ENCODE results near the gene PTCHD1. TPM values are rescaled to one million over a fixed set of nuclear protein-coding genes. Genes with fewer than 3 reads are reported as not detected.

PTCHD1 gene
- total and polyA plus RNA-seq, 9 of the 15 experiments (the other 6 are each of a cell fraction or from before 2014, with no cell fraction given): not detected

DNA sequence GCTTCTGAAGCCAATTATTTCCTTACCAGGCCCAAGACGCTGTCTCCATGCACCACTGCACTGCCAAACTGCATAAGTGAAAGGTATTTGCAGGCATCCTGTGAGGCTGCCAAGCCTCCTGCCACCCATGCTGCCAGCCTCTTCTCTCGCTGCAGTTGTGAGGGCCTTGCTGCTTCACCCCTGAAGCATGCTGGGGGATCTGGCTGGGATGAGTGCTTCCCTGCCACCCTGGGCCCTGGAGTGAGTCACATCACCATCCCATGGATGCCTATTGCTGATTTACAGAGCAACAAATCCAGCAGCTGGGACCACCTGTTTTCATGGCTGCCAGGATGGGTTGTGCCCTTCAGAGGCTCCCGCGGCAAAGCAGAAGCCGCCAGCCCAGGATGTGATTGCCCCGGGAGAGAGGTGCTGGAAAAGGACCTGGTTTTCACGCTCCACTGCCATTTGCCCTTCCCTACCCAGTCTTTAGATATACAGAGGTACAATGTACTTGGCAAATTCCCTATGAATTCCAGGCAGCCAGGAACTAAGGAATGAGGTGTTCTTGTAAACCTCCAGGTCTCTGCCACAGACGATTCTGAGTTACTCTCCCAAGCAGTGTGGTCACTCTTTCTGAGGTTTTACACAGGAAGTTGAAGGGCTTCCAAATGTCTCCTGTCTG, 41.5 kb upstream of the PTCHD1 start:
- no TSS peak for BruUV-seq (replicated peaks)
- DNase-seq (ENCODE audit: extremely low read depth in 1 of 4, low spot score in 3 of 4) (no peak), FAIRE-seq (no peak), ATAC-seq (no peak)
- in situ Hi-C loops (cut with MboI) (no loop called here), intact Hi-C loops (cut with micrococcal nuclease) (no loop called here)
- no peaks in the 10 kb centered on the region for H3K36me3 ChIP-seq (ENCODE audit: control insufficient read depth, insufficient read depth, low read length)
- ChIA-PET POLR2A (no interaction called here), CTCF (ENCODE audit: low intra/inter-chr PET ratio) (no interaction called here)
- H3K4me2 ChIP-seq (ENCODE audit: insufficient read depth, low read length): no peak overlapping the region
- H3K9me3 ChIP-seq (replicated peaks; ENCODE audit: control insufficient read depth, insufficient read depth, low read depth, low read length): no peaks in the 10 kb centered on the region
- H3K9ac ChIP-seq (ENCODE audit: insufficient read depth in 1 of 2, low read depth in 2 of 2, low read length in 2 of 2): no peak overlapping the region
- no peak overlapping the region for H3K4me3 ChIP-seq
- no peak overlapping the region for H2AFZ ChIP-seq (ENCODE audit: low read depth, low read length)
- H4K20me1 ChIP-seq (replicated peaks; ENCODE audit: control insufficient read depth, insufficient read depth, low read length): no peaks in the 10 kb centered on the region
- no peaks in the 10 kb centered on the region for H3K9me1 ChIP-seq (ENCODE audit: control insufficient read depth, insufficient read depth, low read length)
- no peaks in the 10 kb centered on the region for H3K27me3 ChIP-seq (ENCODE audit: control insufficient read depth in 2 of 2, insufficient read depth in 2 of 2, low read length in 2 of 2)
- H3K27ac ChIP-seq (ENCODE audit: extremely low read depth, low read depth, low read length): no peak overlapping the region
- H3K4me1 ChIP-seq (replicated peaks in 1 of 2; ENCODE audit: control insufficient read depth in 2 of 2, insufficient read depth in 2 of 2, low read length in 2 of 2): no peaks in the 10 kb centered on the region
- WGBS (ENCODE audit: insufficient coverage, low coverage, missing lambda C conversion rate): 0% methylated on average over 8 of the region's 8 CpGs
- H3K79me2 ChIP-seq (ENCODE audit: control insufficient read depth, insufficient read depth, low read length): no peaks in the 10 kb centered on the region
- TF ChIP-seq, protein P1, sequence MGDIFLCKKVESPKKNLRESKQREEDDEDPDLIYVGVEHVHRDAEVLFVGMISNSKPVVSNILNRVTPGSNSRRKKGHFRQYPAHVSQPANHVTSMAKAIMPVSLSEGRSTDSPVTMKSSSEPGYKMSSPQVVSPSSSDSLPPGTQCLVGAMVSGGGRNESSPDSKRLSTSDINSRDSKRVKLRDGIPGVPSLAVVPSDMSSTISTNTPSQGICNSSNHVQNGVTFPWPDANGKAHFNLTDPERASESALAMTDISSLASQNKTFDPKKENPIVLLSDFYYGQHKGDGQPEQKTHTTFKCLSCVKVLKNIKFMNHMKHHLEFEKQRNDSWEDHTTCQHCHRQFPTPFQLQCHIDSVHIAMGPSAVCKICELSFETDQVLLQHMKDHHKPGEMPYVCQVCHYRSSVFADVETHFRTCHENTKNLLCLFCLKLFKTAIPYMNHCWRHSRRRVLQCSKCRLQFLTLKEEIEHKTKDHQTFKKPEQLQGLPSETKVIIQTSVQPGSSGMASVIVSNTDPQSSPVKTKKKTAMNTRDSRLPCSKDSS (IDR thresholded peaks at IDR 0.05; ENCODE audit: low read depth, partially characterized antibody): no peak
- no peak for TF ChIP-seq BRCA1 (IDR thresholded peaks at IDR 0.05)
- no peak for TF ChIP-seq BRCA1 (CRISPR knock-in tag; IDR thresholded peaks at IDR 0.05)
- TF ChIP-seq KLF10 (CRISPR knock-in tag; IDR thresholded peaks at IDR 0.05): no peak
- TF ChIP-seq WHSC1 (IDR thresholded peaks at IDR 0.05; ENCODE audit: low read length): no peak
- no peak for TF ChIP-seq ZBTB8A (IDR thresholded peaks at IDR 0.05; ENCODE audit: partially characterized antibody)
- TF ChIP-seq RB1 (IDR thresholded peaks at IDR 0.05; ENCODE audit: low read depth): no peak
- TF ChIP-seq PYGO2 (tag; IDR thresholded peaks at IDR 0.05): no peak
- TF ChIP-seq ZNF263 (CRISPR knock-in tag; IDR thresholded peaks at IDR 0.05; ENCODE audit: borderline replicate concordance): no peak
- TF ChIP-seq, protein P2, sequence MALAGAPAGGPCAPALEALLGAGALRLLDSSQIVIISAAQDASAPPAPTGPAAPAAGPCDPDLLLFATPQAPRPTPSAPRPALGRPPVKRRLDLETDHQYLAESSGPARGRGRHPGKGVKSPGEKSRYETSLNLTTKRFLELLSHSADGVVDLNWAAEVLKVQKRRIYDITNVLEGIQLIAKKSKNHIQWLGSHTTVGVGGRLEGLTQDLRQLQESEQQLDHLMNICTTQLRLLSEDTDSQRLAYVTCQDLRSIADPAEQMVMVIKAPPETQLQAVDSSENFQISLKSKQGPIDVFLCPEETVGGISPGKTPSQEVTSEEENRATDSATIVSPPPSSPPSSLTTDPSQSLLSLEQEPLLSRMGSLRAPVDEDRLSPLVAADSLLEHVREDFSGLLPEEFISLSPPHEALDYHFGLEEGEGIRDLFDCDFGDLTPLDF (CRISPR knock-in tag; IDR thresholded peaks at IDR 0.05): no peak
- TF ChIP-seq TCF7L2 (IDR thresholded peaks at IDR 0.05; ENCODE audit: low read depth, low read length): no peak
- TF ChIP-seq RBM25 (IDR thresholded peaks at IDR 0.05; ENCODE audit: low read depth, low read length, severe bottlenecking): no peak
- TF ChIP-seq ZNF239 (CRISPR knock-in tag; IDR thresholded peaks at IDR 0.05): no peak
- TF ChIP-seq ZZZ3 (IDR thresholded peaks at IDR 0.05): no peak
- no peak for TF ChIP-seq MTA1 (IDR thresholded peaks at IDR 0.05; ENCODE audit: borderline replicate concordance)
- no peak for TF ChIP-seq IFI16 (CRISPR knock-in tag; IDR thresholded peaks at IDR 0.05)
- TF ChIP-seq, protein P3, sequence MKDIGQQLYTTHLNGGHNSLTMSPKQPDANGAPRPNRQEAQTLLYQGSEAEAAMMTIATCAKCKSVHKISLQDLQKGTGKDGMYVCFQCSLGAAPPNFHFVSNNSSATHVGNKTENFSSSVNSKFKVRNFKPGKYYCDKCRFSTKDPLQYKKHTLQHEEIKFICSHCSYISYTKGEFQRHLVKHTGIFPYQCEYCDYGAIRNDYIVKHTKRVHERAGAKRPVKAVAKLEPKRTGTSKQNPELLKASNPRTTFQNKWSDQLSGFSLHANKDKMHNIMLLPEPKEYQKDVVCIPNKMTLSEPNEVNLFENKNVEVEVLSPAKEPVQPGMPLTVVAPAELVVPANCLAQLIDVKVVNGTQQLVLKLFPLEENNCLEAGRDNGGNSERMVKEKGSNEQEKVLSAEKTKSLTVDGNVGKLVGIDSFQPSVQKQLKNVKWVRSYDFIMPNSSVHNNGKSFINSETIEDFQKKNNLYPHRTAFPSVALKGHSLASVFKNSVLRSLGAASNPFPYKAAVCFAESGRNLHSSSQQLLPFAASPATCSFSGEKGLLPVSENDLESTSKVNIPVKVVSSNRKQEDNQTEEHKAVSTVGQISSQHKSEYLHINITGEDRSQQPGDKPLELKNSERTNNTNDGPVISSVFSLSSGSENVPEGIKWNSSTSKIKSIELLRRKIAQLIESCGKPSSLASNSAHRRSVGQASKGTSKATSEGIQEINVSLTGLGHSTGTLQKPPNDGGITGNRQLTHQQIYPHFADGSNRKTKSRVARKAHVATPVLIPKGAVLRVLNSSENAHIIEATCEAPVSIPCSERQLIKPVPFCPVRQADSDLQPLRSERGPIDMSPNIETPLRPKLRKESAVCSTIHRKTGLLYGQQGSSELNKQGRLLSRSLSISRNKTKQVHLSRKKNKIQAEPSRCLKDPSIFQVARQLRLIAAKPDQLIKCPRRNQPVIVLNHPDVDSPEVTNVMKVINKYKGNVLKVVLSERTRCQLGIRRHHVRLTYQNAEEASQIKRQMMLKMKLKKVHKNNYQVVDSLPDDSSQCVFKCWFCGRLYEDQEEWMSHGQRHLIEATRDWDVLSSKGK (CRISPR knock-in tag; IDR thresholded peaks at IDR 0.05): no peak
- no peak for TF ChIP-seq FOXK1 (CRISPR knock-in tag; IDR thresholded peaks at IDR 0.05; ENCODE audit: borderline replicate concordance)
- no peak for TF ChIP-seq ARID2 (IDR thresholded peaks at IDR 0.05)

Data from K562 (cell line).